Measurements from ENCODE around the gene IFNK.

- no peak for TF ChIP-seq CTCF (conservative IDR thresholded peaks at IDR 0.05 in 1 of 2, IDR thresholded peaks at IDR 0.05 in 1 of 2; ENCODE audit: low read depth in 1 of 2, low read length in 2 of 2)
- no peak for TF ChIP-seq EZH2 (IDR thresholded peaks at IDR 0.05; ENCODE audit: low read length, missing control alignments)
Observed at GRCh38 chr9:27496135-27496504, 28.0 kb upstream of the IFNK start.
